ENCODE results near the gene EMX1.

GRCh38 chr2:72938455-72938854 is 21.1 kb downstream of the EMX1 start:
- no peak for TF ChIP-seq CTCF (IDR thresholded peaks at IDR 0.05)
- no peak for TF ChIP-seq POLR2A (IDR thresholded peaks at IDR 0.05)
